Mesenchymal stem cell (in vitro differentiated cells and primary cell): Measurements from ENCODE around the gene WDR73.

Experiments
- DNase-seq: peaks from one replicate; pipeline ENCODE4 v3.0.0-alpha.2; 2013
- H2AFZ ChIP-seq: one replicate; pipeline ENCODE4 v1.6.1; 2013; ENCODE audit warnings: low read depth, mild to moderate bottlenecking, control low read depth, inconsistent platforms, low read length, moderate library complexity
- H2AK5ac ChIP-seq: 2 replicates; pipeline ENCODE4 v1.6.1; 2013; ENCODE audit warnings: low read length, moderate library complexity, mild to moderate bottlenecking, inconsistent platforms; ENCODE audit not compliant: severe bottlenecking
- H2BK120ac ChIP-seq: one replicate; pipeline ENCODE4 v1.6.1; 2013; ENCODE audit warnings: low read depth, mild to moderate bottlenecking, inconsistent platforms, low read length, moderate library complexity
- H2BK12ac ChIP-seq, 2 experiments: one replicate each; pipeline ENCODE4 v1.6.1; 2013; ENCODE audit warnings: inconsistent platforms in 2 of 2, low read length in 2 of 2, mild to moderate bottlenecking in 2 of 2, moderate library complexity in 2 of 2, control low read depth in 1 of 2
- H2BK15ac ChIP-seq: one replicate; pipeline ENCODE4 v1.6.1; 2013; ENCODE audit warnings: mild to moderate bottlenecking, low read depth, inconsistent platforms; ENCODE audit not compliant: poor library complexity, severe bottlenecking
- H2BK5ac ChIP-seq: 2 replicates; pipeline ENCODE4 v1.6.1; 2013; ENCODE audit warnings: low read depth, mild to moderate bottlenecking, low read length, control low read depth, inconsistent platforms; ENCODE audit not compliant: poor library complexity, severe bottlenecking
- H3K14ac ChIP-seq, 2 experiments: one replicate each; pipeline ENCODE4 v1.6.1; 2013; ENCODE audit warnings: inconsistent platforms in 2 of 2, low read length in 2 of 2, control low read depth in 1 of 2, mild to moderate bottlenecking in 1 of 2, moderate library complexity in 1 of 2
- H3K18ac ChIP-seq, 2 experiments: one replicate each; pipeline ENCODE4 v1.6.1; 2013; ENCODE audit warnings: inconsistent platforms in 2 of 2, low read length in 2 of 2, control low read depth in 1 of 2, low read depth in 1 of 2, mild to moderate bottlenecking in 1 of 2
- H3K23ac ChIP-seq, 2 experiments: one replicate each; pipeline ENCODE4 v1.6.1; 2013; ENCODE audit warnings: inconsistent platforms in 2 of 2, low read length in 2 of 2, mild to moderate bottlenecking in 2 of 2, moderate library complexity in 2 of 2, control low read depth in 1 of 2
- H3K27ac ChIP-seq: 2 replicates; pipeline ENCODE4 v1.5.1; 2013; ENCODE audit warnings: mild to moderate bottlenecking, moderate library complexity, low read length, control low read depth, inconsistent platforms; ENCODE audit not compliant: poor library complexity, severe bottlenecking
- H3K27me3 ChIP-seq, 2 experiments: 2 replicates each; pipeline versions ENCODE4 v1.6.1 to v1.7.0; 2013; ENCODE audit warnings: low read length in 2 of 2, mild to moderate bottlenecking in 2 of 2, moderate library complexity in 2 of 2, control low read depth in 1 of 2, inconsistent platforms in 1 of 2; ENCODE audit not compliant: control insufficient read depth in 1 of 2, insufficient read depth in 1 of 2
- H3K36me3 ChIP-seq, 2 experiments: 2 replicates each; pipeline versions ENCODE4 v1.6.1 to v1.7.0; 2013; ENCODE audit warnings: low read length in 2 of 2, control low read depth in 1 of 2, inconsistent platforms in 1 of 2, low read depth in 1 of 2, mild to moderate bottlenecking in 1 of 2; ENCODE audit not compliant: insufficient read depth in 2 of 2, control insufficient read depth in 1 of 2
- H3K4ac ChIP-seq, 2 experiments: one replicate each; pipeline ENCODE4 v1.6.1; 2013; ENCODE audit warnings: inconsistent platforms in 2 of 2, low read length in 2 of 2, mild to moderate bottlenecking in 2 of 2, moderate library complexity in 2 of 2, control low read depth in 1 of 2, low read depth in 1 of 2
- H3K4me1 ChIP-seq: 2 replicates; pipeline ENCODE4 v1.6.1; 2013; ENCODE audit warnings: low read depth, low read length, control low read depth; ENCODE audit not compliant: control insufficient read depth, insufficient read depth
- H3K4me2 ChIP-seq: 2 replicates; pipeline ENCODE4 v1.6.1; 2013; ENCODE audit warnings: low read length, mild to moderate bottlenecking, inconsistent platforms; ENCODE audit not compliant: poor library complexity, severe bottlenecking
- H3K4me3 ChIP-seq, 2 experiments: 2 replicates each; pipeline versions ENCODE4 v1.5.1 to v1.7.0; 2013; ENCODE audit warnings: low read length in 2 of 2, mild to moderate bottlenecking in 2 of 2, control low read depth in 1 of 2, low read depth in 1 of 2; ENCODE audit not compliant: insufficient read depth in 1 of 2
- H3K79me1 ChIP-seq: replicated peaks from 2 replicates; pipeline ENCODE4 v1.6.1; 2013; ENCODE audit warnings: mild to moderate bottlenecking, control low read depth, low read length, inconsistent platforms; ENCODE audit not compliant: poor library complexity, severe bottlenecking
- H3K9ac ChIP-seq: 2 replicates; pipeline ENCODE4 v1.7.0; 2013; ENCODE audit warnings: mild to moderate bottlenecking, low read length, moderate library complexity
- H3K9me3 ChIP-seq: 2 replicates; pipeline ENCODE4 v1.7.0; 2013; ENCODE audit warnings: mild to moderate bottlenecking, low read length; ENCODE audit not compliant: control insufficient read depth
- H4K8ac ChIP-seq: one replicate; pipeline ENCODE4 v1.6.1; 2013; ENCODE audit warnings: inconsistent platforms, mild to moderate bottlenecking, low read length, moderate library complexity
- H4K91ac ChIP-seq: one replicate; pipeline ENCODE4 v1.6.1; 2013; ENCODE audit warnings: mild to moderate bottlenecking, low read length, inconsistent platforms
- whole genome bisulfite sequencing: methylation state at CpG from one replicate; pipeline ENCODE4 v1.1.7; 2013; ENCODE audit warnings: mixed read lengths; 5-methylcytosine and 5-hydroxymethylcytosine counted together

Gene WDR73

GRCh38 chr15:84661001-84661400, 6.9 kb upstream of the WDR73 start:
- Histone ChIP-seq H3K79me1 (peaks cover 12% of the 10 kb centered on the region), H3K36me3 (peaks cover 9 to 35% of the 10 kb centered on the region in 2 experiments), H4K91ac (no peak overlapping the region), H3K4me3 (no peak overlapping the region), H2BK15ac (no peak overlapping the region), H3K27me3 (no peaks in the 10 kb centered on the region), H3K18ac (no peak overlapping the region), H3K27ac (no peak overlapping the region), H3K4me1 (peaks cover 12% of the 10 kb centered on the region), H2BK5ac (no peak overlapping the region), H3K4ac (no peak overlapping the region), H2BK12ac (no peak overlapping the region), H3K9me3 (no peaks in the 10 kb centered on the region), H3K14ac (no peak overlapping the region), H4K8ac (no peak overlapping the region), H3K4me2 (no peak overlapping the region), H3K23ac (no peak overlapping the region), H2AK5ac (no peak overlapping the region), H2BK120ac (no peak overlapping the region), H3K9ac (no peak overlapping the region), H2AFZ (no peak overlapping the region)
- DNase-seq: no peak
- 96% methylated on average over 9 of the region's 10 CpGs for WGBS

GRCh38 chr15:84659904-84660781, 6.1 kb upstream of the WDR73 start:
- H4K8ac ChIP-seq: no peak overlapping the region
- H3K4me3 ChIP-seq: no peak overlapping the region

GRCh38 chr15:84658788-84659411, 4.8 kb upstream of the WDR73 start:
- Histone ChIP-seq H3K4me3 (peak overlapping the region in 1 of 2 experiments; percentile 78), H3K18ac (no peak overlapping the region), H2AK5ac (no peak overlapping the region), H3K4me1 (peaks cover 14% of the 10 kb centered on the region), H4K8ac (peak overlapping the region; percentile 41), H3K4ac (peak overlapping the region in 1 of 2 experiments; percentile 28), H2BK120ac (no peak overlapping the region), H3K9me3 (no peaks in the 10 kb centered on the region), H3K14ac (no peak overlapping the region), H2BK5ac (no peak overlapping the region), H3K27me3 (no peaks in the 10 kb centered on the region), H2AFZ (no peak overlapping the region), H3K4me2 (peak overlapping the region; percentile 88), H4K91ac (no peak overlapping the region), H3K79me1 (peaks cover 6% of the 10 kb centered on the region), H3K36me3 (peaks cover 6 to 14% of the 10 kb centered on the region in 2 experiments), H3K23ac (peak overlapping the region in 1 of 2 experiments; percentile 61), H2BK15ac (no peak overlapping the region), H2BK12ac (peak overlapping the region in 1 of 2 experiments; percentile 43), H3K27ac (peak overlapping the region; percentile 5), H3K9ac (peak overlapping the region; percentile 85)
- 63% methylated on average over 7 of the region's 7 CpGs for WGBS
- DNase-seq: no peak

More at GRCh38 chr15:84659904-84660781, 6.1 kb upstream of the WDR73 start:
- Histone ChIP-seq H4K91ac (no peak overlapping the region), H2BK15ac (no peak overlapping the region), H3K4me1 (peaks cover 12% of the 10 kb centered on the region), H3K4ac (no peak overlapping the region), H3K9ac (no peak overlapping the region), H3K18ac (no peak overlapping the region), H2AFZ (no peak overlapping the region), H3K36me3 (peaks cover 8 to 26% of the 10 kb centered on the region in 2 experiments), H2BK12ac (no peak overlapping the region), H3K14ac (no peak overlapping the region), H3K4me2 (no peak overlapping the region), H3K23ac (no peak overlapping the region), H3K79me1 (peaks cover 9% of the 10 kb centered on the region), H3K27ac (no peak overlapping the region), H3K27me3 (no peaks in the 10 kb centered on the region), H2BK120ac (no peak overlapping the region), H3K9me3 (no peaks in the 10 kb centered on the region), H2BK5ac (no peak overlapping the region), H2AK5ac (no peak overlapping the region)
- 76% methylated on average over 4 of the region's 4 CpGs for WGBS
- DNase-seq: no peak
